BE2C (cell line): ENCODE data around the gene SMIM44.
A peak's percentile ranks its signal among the peaks of the same experiment; 100 is the strongest.
"Not testable (repeated sequence)": the region's sequence is repeated elsewhere in the genome, so short reads cannot be mapped to it uniquely, and the experiment has no call there.

Experiments
- DNase-seq: peaks from one replicate; pipeline ENCODE4 v3.0.0-alpha.2; 2020
- H3K27me3 ChIP-seq: fragments of 250-450 bp; sonication (Bioruptor Pico); 2 replicates; pipeline ENCODE4 v1.5.1; 2020; ENCODE audit warnings: mild to moderate bottlenecking
- H3K36me3 ChIP-seq: fragments of 250-450 bp; sonication (Bioruptor Pico); 2 replicates; pipeline ENCODE4 v1.5.1; 2020; ENCODE audit warnings: mild to moderate bottlenecking
- H3K4me1 ChIP-seq: fragments of 250-450 bp; sonication (Bioruptor Pico); 2 replicates; pipeline ENCODE4 v1.5.1; 2020
- H3K4me3 ChIP-seq: 2 replicates; pipeline ENCODE4 v1.5.1; 2011; ENCODE audit warnings: low read depth, low read length
- H3K9me3 ChIP-seq: fragments of 250-450 bp; sonication (Bioruptor Pico); 2 replicates; pipeline ENCODE4 v1.5.1; 2020
- TF ChIP-seq, protein P1 (sequence below): IDR thresholded peaks from 2 replicates; pipeline ENCODE4 v1.5.1; 2012; ENCODE audit warnings: mild to moderate bottlenecking, low read depth, low read length

SMIM44 gene

GRCh38 chr19:3509566-3509989, 26.3 kb upstream of the SMIM44 start:
- Histone ChIP-seq H3K36me3 (peaks cover 17% of the 10 kb centered on the region; the same call in 1 of the 2 replicates), H3K4me1 (no peaks in the 10 kb centered on the region; the same call in none of the 2 replicates), H3K27me3 (no peaks in the 10 kb centered on the region), H3K4me3 (no peak overlapping the region), H3K9me3 (no peaks in the 10 kb centered on the region)
- no peak for DNase-seq
- TF ChIP-seq, protein P1, sequence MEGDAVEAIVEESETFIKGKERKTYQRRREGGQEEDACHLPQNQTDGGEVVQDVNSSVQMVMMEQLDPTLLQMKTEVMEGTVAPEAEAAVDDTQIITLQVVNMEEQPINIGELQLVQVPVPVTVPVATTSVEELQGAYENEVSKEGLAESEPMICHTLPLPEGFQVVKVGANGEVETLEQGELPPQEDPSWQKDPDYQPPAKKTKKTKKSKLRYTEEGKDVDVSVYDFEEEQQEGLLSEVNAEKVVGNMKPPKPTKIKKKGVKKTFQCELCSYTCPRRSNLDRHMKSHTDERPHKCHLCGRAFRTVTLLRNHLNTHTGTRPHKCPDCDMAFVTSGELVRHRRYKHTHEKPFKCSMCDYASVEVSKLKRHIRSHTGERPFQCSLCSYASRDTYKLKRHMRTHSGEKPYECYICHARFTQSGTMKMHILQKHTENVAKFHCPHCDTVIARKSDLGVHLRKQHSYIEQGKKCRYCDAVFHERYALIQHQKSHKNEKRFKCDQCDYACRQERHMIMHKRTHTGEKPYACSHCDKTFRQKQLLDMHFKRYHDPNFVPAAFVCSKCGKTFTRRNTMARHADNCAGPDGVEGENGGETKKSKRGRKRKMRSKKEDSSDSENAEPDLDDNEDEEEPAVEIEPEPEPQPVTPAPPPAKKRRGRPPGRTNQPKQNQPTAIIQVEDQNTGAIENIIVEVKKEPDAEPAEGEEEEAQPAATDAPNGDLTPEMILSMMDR = no peak

DNA sequence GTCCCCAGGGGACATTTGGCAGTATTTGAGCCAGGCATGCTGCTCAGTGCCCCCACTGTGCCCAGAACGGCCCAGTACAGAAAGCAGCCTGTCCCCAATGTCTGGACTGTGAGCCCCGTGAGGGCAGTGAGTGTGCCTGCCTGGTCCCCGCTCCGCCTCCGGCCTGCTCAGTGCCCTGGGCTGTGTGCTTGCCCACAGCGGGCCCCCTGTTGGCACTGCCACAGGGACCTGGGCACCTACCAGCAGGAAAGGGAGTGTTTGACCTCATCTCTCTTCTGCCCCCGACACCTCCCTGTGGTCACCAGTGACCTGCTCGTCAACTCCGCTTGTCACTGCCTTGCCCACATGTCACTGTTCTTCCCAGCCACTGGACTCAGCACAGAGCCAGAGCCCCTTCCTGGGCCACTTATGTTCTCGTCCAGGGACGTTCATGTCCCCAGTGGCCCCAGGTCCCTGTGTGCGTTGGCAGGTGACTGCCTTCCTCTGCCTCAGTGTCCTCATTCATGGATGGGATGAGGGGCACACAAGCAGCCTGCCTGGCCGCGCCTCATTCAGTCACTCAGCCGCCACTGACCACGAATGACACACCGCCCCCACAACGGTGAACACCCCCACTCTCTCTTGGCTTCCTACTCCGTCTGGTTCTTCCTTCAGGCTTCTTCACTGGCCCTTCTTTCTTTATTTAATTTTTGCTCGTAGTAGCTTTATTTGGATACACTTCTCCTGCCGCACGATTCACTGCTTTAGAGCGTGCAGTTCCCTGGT, 25.7 kb upstream of the SMIM44 start:
- TF ChIP-seq, protein P1 = no peak
- H3K4me1 ChIP-seq = no peaks in the 10 kb centered on the region; the same call in none of the 2 replicates
- peaks cover 17% of the 10 kb centered on the region; the same call in 1 of the 2 replicates for H3K36me3 ChIP-seq
- DNase-seq = no peak
- H3K9me3 ChIP-seq = no peaks in the 10 kb centered on the region
- H3K27me3 ChIP-seq = no peaks in the 10 kb centered on the region
- no peak overlapping the region for H3K4me3 ChIP-seq

DNA sequence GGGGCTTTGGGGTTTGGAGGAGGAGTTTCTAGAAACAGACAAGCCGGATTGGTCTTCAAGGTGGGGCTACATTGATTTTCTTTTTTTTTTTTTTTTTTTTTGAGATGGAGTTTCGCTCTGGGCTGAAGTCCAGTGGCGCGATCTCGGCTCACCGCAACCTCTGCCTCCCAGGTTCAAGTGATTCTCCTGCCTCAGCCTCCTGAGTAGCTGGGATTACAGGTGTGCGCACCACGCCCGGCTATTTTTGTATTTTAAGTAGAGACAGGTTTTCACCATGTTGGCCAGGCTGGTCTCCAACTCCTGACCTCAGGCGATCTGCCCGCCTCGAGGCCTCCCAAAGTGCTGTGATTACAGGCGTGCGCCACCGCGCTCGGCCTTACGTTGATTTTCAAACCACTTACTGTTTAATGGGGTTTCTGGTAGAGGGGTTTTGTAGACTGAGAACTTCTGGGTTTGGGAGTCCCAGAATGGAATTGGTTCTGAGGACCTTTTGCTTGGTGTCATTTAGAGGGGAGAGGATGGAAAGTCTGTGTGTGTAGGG, 24.9 kb upstream of the SMIM44 start:
- not testable (repeated sequence) for H3K27me3 ChIP-seq, H3K4me1 ChIP-seq, DNase-seq, H3K4me3 ChIP-seq, H3K9me3 ChIP-seq
- peaks cover 17% of the 10 kb centered on the region; the same call in 1 of the 2 replicates for H3K36me3 ChIP-seq

- Histone ChIP-seq H3K9me3 (no peaks in the 10 kb centered on the region), H3K27me3 (no peaks in the 10 kb centered on the region), H3K4me3 (peak overlapping the region; percentile 83), H3K4me1 (no peaks in the 10 kb centered on the region; the same call in none of the 2 replicates), H3K36me3 (peaks cover 17% of the 10 kb centered on the region; the same call in 1 of the 2 replicates)
- DNase-seq = no peak
- TF ChIP-seq, protein P1 = no peak
Observed at GRCh38 chr19:3507371-3508120, 24.3 kb upstream of the SMIM44 start.

DNA sequence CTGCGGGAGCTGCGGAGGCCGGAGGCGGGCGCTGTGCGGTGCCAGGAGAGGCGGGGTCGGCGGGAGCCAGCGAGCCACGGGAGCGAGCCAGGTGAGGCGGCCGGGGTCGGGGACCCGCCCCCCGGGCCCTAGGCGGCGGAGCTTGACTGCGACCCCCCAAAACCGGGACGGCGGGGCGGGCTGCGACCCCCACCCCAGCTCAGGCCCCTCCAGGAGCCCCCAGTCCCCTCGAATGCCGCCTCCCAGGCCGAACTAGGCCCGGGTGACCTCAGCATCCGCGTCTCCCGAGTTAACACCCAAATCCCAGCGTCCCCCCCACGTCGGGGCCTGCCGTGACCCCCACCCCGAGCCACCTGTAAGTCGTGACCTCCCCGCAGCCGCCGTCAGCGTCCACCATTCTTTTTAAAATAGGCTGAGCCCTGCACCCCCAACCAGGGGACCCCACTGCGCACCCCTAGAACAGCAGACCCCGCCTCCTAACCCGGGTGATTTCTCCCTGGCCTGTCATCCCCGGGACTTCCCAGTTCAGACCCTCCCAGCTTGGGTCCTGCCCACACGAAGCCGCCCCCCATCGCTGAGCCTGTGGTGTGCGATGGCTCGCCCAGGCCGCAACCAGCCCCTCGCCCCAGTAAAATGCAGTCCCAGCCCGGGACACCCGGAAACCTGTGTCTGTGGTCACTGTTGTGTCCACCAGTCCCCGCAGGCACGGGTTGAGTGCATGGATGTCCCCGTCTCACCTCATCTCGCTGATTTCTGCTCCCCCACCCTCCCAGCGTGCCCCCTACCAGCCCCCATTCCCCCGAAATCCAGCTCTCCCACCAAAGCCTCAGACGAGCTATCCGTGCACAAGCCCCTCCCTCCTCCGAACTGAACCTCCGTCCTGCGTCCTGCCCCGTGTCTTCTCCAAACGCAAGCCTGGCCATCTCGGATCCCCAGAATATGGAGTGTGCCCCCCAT, 23.4 kb upstream of the SMIM44 start:
- Histone ChIP-seq H3K27me3 (no peaks in the 10 kb centered on the region), H3K9me3 (no peaks in the 10 kb centered on the region), H3K36me3 (peaks cover 13% of the 10 kb centered on the region; the same call in 1 of the 2 replicates), H3K4me1 (no peaks in the 10 kb centered on the region; the same call in none of the 2 replicates), H3K4me3 (peak overlapping the region; percentile 83)
- no peak for DNase-seq
- TF ChIP-seq, protein P1 = no peak
